IMR-90 (cell line): ENCODE measurements around the gene ARHGEF4. TPM values are rescaled to one million over a fixed set of nuclear protein-coding genes. Genes with fewer than 3 reads are reported as not detected.

Source experiments
- ATAC-seq: fragments of 200-7000 bp; cut with Tn5 transposase; 2 replicates; pipeline ENCODE4 v1.9.1; 2020; ENCODE audit warnings: low read depth, mild to moderate bottlenecking, moderate library complexity
- BruUV-seq: library from RNA; stranded (reverse); fragments of 400-500 nt; replicated peaks from 2 replicates; lab custom pipeline; 2021; lab: Mats Ljungman, UMichigan
- CTCF ChIA-PET: fragments of 300-600 bp; formaldehyde crosslinking; extraction: SDS; loops from one replicate; lab custom pipeline; 2021; ENCODE audit warnings: antibody characterized with exemption; lab: Yijun Ruan, JAX
- POLR2A ChIA-PET: fragments of 300-600 bp; sonication (Branson Sonifier 250); formaldehyde crosslinking; loops from one replicate; lab custom pipeline; 2022; ENCODE audit warnings: antibody characterized with exemption; ENCODE audit not compliant: unreplicated experiment; lab: Charles Lee
- DNase-seq: peaks from one replicate; pipeline ENCODE4 v3.0.0; 2013
- H2AFZ ChIP-seq: replicated peaks from 2 replicates; pipeline ENCODE3; 2013; ENCODE audit warnings: low read length, mild to moderate bottlenecking; ENCODE audit not compliant: poor library complexity
- H2AK5ac ChIP-seq: 2 replicates; pipeline ENCODE4 v1.6.1; 2013; ENCODE audit warnings: low read depth, low read length, inconsistent platforms
- H2AK9ac ChIP-seq: replicated peaks from 2 replicates; pipeline ENCODE3; 2013; ENCODE audit warnings: mild to moderate bottlenecking, low read depth, low read length, moderate library complexity; ENCODE audit not compliant: poor library complexity
- H2BK120ac ChIP-seq: 2 replicates; pipeline ENCODE4 v1.6.1; 2013; ENCODE audit warnings: low read depth, low read length, inconsistent platforms
- H2BK15ac ChIP-seq: 3 replicates; pipeline ENCODE4 v1.6.1; 2013; ENCODE audit warnings: low read depth, low read length, inconsistent platforms
- H2BK20ac ChIP-seq: 2 replicates; pipeline ENCODE4 v1.6.1; 2013; ENCODE audit warnings: low read depth, mild to moderate bottlenecking, inconsistent platforms, low read length, moderate library complexity
- H2BK5ac ChIP-seq: 2 replicates; pipeline ENCODE4 v1.6.1; 2013; ENCODE audit warnings: mild to moderate bottlenecking, low read depth, low read length, inconsistent platforms; ENCODE audit not compliant: poor library complexity, severe bottlenecking
- H3K14ac ChIP-seq: replicated peaks from 2 replicates; pipeline ENCODE4 v1.6.1; 2013; ENCODE audit warnings: low read depth, low read length, inconsistent platforms
- H3K18ac ChIP-seq: 2 replicates; pipeline ENCODE4 v1.6.1; 2013; ENCODE audit warnings: low read depth, low read length, control low read depth
- H3K23ac ChIP-seq: 2 replicates; pipeline ENCODE4 v1.6.1; 2013; ENCODE audit warnings: low read depth, low read length, inconsistent platforms
- H3K27ac ChIP-seq: 2 replicates; pipeline ENCODE4 v1.5.1; 2013; ENCODE audit warnings: mild to moderate bottlenecking, control low read depth, low read length; ENCODE audit not compliant: insufficient read depth
- H3K27me3 ChIP-seq: 2 replicates; pipeline ENCODE4 v1.6.1; 2013; ENCODE audit warnings: low read length; ENCODE audit not compliant: control insufficient read depth, insufficient read depth
- H3K36me3 ChIP-seq: 2 replicates; pipeline ENCODE4 v1.6.1; 2013; ENCODE audit warnings: low read length, mixed read lengths; ENCODE audit not compliant: control insufficient read depth, insufficient read depth
- H3K4ac ChIP-seq: 2 replicates; pipeline ENCODE4 v1.6.1; 2013; ENCODE audit warnings: low read depth, low read length, inconsistent platforms
- H3K4me1 ChIP-seq: 2 replicates; pipeline ENCODE4 v1.6.1; 2013; ENCODE audit warnings: low read length, mixed read lengths; ENCODE audit not compliant: control insufficient read depth, insufficient read depth
- H3K4me2 ChIP-seq: 2 replicates; pipeline ENCODE4 v1.6.1; 2013; ENCODE audit warnings: low read depth, mild to moderate bottlenecking, control low read depth, low read length, moderate library complexity
- H3K4me3 ChIP-seq: 2 replicates; pipeline ENCODE4 v1.5.1; 2013; ENCODE audit warnings: low read depth, mild to moderate bottlenecking, control low read depth, low read length, moderate library complexity; ENCODE audit not compliant: insufficient read depth
- H3K56ac ChIP-seq: 2 replicates; pipeline ENCODE4 v1.6.1; 2013; ENCODE audit warnings: low read length, inconsistent platforms; ENCODE audit not compliant: insufficient read depth; ENCODE audit errors: extremely low read depth
- H3K79me1 ChIP-seq, 2 experiments: 2 replicates each; pipeline ENCODE4 v1.6.1; 2013; ENCODE audit warnings: low read length in 2 of 2, inconsistent platforms in 1 of 2, low read depth in 1 of 2
- H3K9ac ChIP-seq: 2 replicates; pipeline ENCODE4 v1.6.1; 2013; ENCODE audit warnings: low read depth, low read length, control low read depth
- H3K9me1 ChIP-seq: 2 replicates; pipeline ENCODE4 v1.6.1; 2013; ENCODE audit warnings: low read length, inconsistent platforms; ENCODE audit not compliant: insufficient read depth
- H3K9me3 ChIP-seq: 2 replicates; pipeline ENCODE4 v1.6.1; 2013; ENCODE audit warnings: low read length; ENCODE audit not compliant: control insufficient read depth, insufficient read depth
- H4K20me1 ChIP-seq: 2 replicates; pipeline ENCODE4 v1.6.1; 2013; ENCODE audit warnings: low read length, inconsistent platforms; ENCODE audit not compliant: insufficient read depth
- H4K5ac ChIP-seq: 2 replicates; pipeline ENCODE4 v1.6.1; 2013; ENCODE audit warnings: mild to moderate bottlenecking, low read depth, low read length, control low read depth
- H4K8ac ChIP-seq, 2 experiments: 2 replicates each; pipeline ENCODE4 v1.6.1; 2013; ENCODE audit warnings: low read depth in 2 of 2, low read length in 2 of 2, control low read depth in 1 of 2, inconsistent platforms in 1 of 2
- H4K91ac ChIP-seq: 2 replicates; pipeline ENCODE4 v1.6.1; 2013; ENCODE audit warnings: low read depth, low read length, inconsistent platforms; ENCODE audit not compliant: insufficient read depth
- CEBPB ChIP-seq: IDR thresholded peaks from 2 replicates; pipeline ENCODE4 v1.6.1; 2012; ENCODE audit warnings: low read depth, low read length, improper control_type of control experiment
- CHD1 ChIP-seq: IDR thresholded peaks from 2 replicates; pipeline ENCODE4 v1.6.1; 2012; ENCODE audit warnings: low read depth, low read length, improper control_type of control experiment
- NFE2L2 ChIP-seq: fragments of 150-350 bp; IDR thresholded peaks from 2 replicates; pipeline ENCODE4 v1.6.1; 2016; ENCODE audit warnings: low read depth, mild to moderate bottlenecking, low read length
- RAD21 ChIP-seq: IDR thresholded peaks from 2 replicates; pipeline ENCODE4 v1.6.1; 2012; ENCODE audit warnings: low read length, improper control_type of control experiment
- RFX5 ChIP-seq: IDR thresholded peaks from 2 replicates; pipeline ENCODE4 v1.8.0; 2012; ENCODE audit warnings: low read depth, mild to moderate bottlenecking, low read length, moderate library complexity
- USF2 ChIP-seq: fragments of 150-350 bp; IDR thresholded peaks from 2 replicates; pipeline ENCODE4 v1.6.1; 2017; ENCODE audit warnings: mild to moderate bottlenecking, antibody characterized with exemption, low read length, low read depth
- WGBS, 2 experiments: methylation state at CpG; one replicate each; pipeline versions ENCODE4 v1.1.5 to v1.1.7; 2013; ENCODE audit warnings: missing lambda C conversion rate in 2 of 2; ENCODE audit not compliant: insufficient read length in 1 of 2; ENCODE audit errors: extremely low coverage in 2 of 2; 5-methylcytosine and 5-hydroxymethylcytosine counted together
- dilution Hi-C: fragments of 300-500 bp; cut with HindIII; formaldehyde crosslinking; loops from one replicate; pipeline ENCODE4 v1.14.3; 2018; ENCODE audit warnings: low sequenced_read_pairs; ENCODE audit not compliant: unreplicated experiment
- in situ Hi-C: fragments of 300-500 bp; cut with MboI; formaldehyde crosslinking; loops from 3 replicates; pipeline ENCODE4 v1.14.3; 2019; ENCODE audit warnings: low sequenced_read_pairs, inconsistent platforms, mixed read lengths
- intact Hi-C: fragments of 100-400 bp; cut with micrococcal nuclease; formaldehyde crosslinking; loops from 2 replicates; pipeline ENCODE4 v1.10.0; 2022
- polyA plus RNA-seq, 3 experiments: library from polyadenylated mRNA; depleted of rRNA; stranded (reverse); fragments of >200 nt; gene quantifications; 2 replicates each; pipeline ENCODE4 v1.2.3, GENCODE V29; 2012; ENCODE audit warnings: low replicate concordance in 1 of 3
- total RNA-seq: library from RNA; depleted of rRNA; stranded (reverse); fragments of >200 nt; gene quantifications from 2 replicates; pipeline ENCODE4 v1.2.3, GENCODE V29; 2012

Gene ARHGEF4
- total and polyA plus RNA-seq, 2 of the 4 experiments (the other 2 are of a cell fraction), result 2.7 to 5.0 TPM

- TF ChIP-seq RFX5 (no peak), NFE2L2 (no peak), RAD21 (no peak), CEBPB (no peak), CHD1 (no peak), USF2 (no peak)
- in situ Hi-C loops, result no loop called here
- no peak overlapping the region for H4K91ac ChIP-seq
- H2AK5ac ChIP-seq, result no peak overlapping the region
- H3K9me1 ChIP-seq, result no peaks in the 10 kb centered on the region
- BruUV-seq, result no TSS peak
- no peak overlapping the region for H2BK15ac ChIP-seq
- no peak overlapping the region for H3K4me3 ChIP-seq
- H4K8ac ChIP-seq, result no peak overlapping the region
- H4K20me1 ChIP-seq, result no peaks in the 10 kb centered on the region; the same call in 1 of the 2 replicates
- H3K27me3 ChIP-seq, result no peaks in the 10 kb centered on the region
- no peak overlapping the region for H2BK120ac ChIP-seq
- POLR2A ChIA-PET, result no interaction called here
- no peaks in the 10 kb centered on the region for H3K36me3 ChIP-seq
- H3K4me1 ChIP-seq, result peaks cover 3% of the 10 kb centered on the region; the same call in 1 of the 2 replicates
- no peak overlapping the region for H3K9ac ChIP-seq
- H3K4me2 ChIP-seq, result no peak overlapping the region
- H2AFZ ChIP-seq, result peak overlapping the region; percentile 51
- H3K9me3 ChIP-seq, result no peaks in the 10 kb centered on the region
- H2BK5ac ChIP-seq, result no peak overlapping the region
- DNase-seq, result peak; percentile 57
- no peak overlapping the region for H3K56ac ChIP-seq
- intact Hi-C loops, result no loop called here
- no peaks in the 10 kb centered on the region for H3K79me1 ChIP-seq
- no peak overlapping the region for H3K18ac ChIP-seq
- H3K27ac ChIP-seq, result no peak overlapping the region
- H3K4ac ChIP-seq, result no peak overlapping the region
- CTCF ChIA-PET, result no interaction called here
- ATAC-seq, result no peak
- no peak overlapping the region for H2AK9ac ChIP-seq
- no peak overlapping the region for H4K5ac ChIP-seq
- no peak overlapping the region for H2BK20ac ChIP-seq
- dilution Hi-C loops, result no loop called here
- no peak overlapping the region for H3K14ac ChIP-seq
- 88% methylated on average over 3 of the region's 10 CpGs; no CpG with 5 or more reads in 1 of the 2 experiments for WGBS, 2 experiments
- H3K23ac ChIP-seq, result no peak overlapping the region
Observed at GRCh38 chr2:130829015-130829414, 7.7 kb upstream of the ARHGEF4 start.
